Forelimb muscle (tissue), 1 donor: ENCODE results near the gene PSMC6. TPM values are rescaled to one million over a fixed set of nuclear protein-coding genes. Genes with fewer than 3 reads are reported as not detected.
A peak's percentile ranks its signal among the peaks of the same experiment; 100 is the strongest.
"Not testable (repeated sequence)": the region's sequence is repeated elsewhere in the genome, so short reads cannot be mapped to it uniquely, and the experiment has no call there.

Experiments used
- DNase-seq: peaks from one replicate; pipeline ENCODE4 v3.0.0-alpha.2; 2013; ENCODE audit warnings: low read depth
- polyA plus RNA-seq: library from polyadenylated mRNA; unstranded; fragments of 120-200 nt; gene quantifications from one replicate; pipeline ENCODE4 v1.2.1, GENCODE V29; 2013; ENCODE audit not compliant: insufficient read length

The PSMC6 gene
- polyA plus RNA-seq, 1 donor = 103 TPM

- no peak for DNase-seq
These were observed 16.7 kb downstream of the PSMC6 start for GRCh38 chr14:52723514-52724359.

GRCh38 chr14:52724360-52724644 is 17.3 kb downstream of the PSMC6 start:
- DNase-seq = no peak

- DNase-seq = not testable (repeated sequence)
These were observed 20.5 kb downstream of the PSMC6 start for GRCh38 chr14:52727509-52727908.

GRCh38 chr14:52729035-52729434 is 22.0 kb downstream of the PSMC6 start:
- not testable (repeated sequence) for DNase-seq

- no peak for DNase-seq
These were observed 22.6 kb downstream of the PSMC6 start for GRCh38 chr14:52729585-52729924.

- peak; percentile 79 for DNase-seq
These were observed 23.1 kb downstream of the PSMC6 start, which contains the start of gene STYX for GRCh38 chr14:52729925-52730708. TSS of gene STYX (plus strand) at chr14:52730166. CDS start at chr14:52730475, 309 bp downstream.

GRCh38 chr14:52730709-52731111 is 23.7 kb downstream of the PSMC6 start:
- no peak for DNase-seq

- no peak for DNase-seq
These were observed 26.8 kb downstream of the PSMC6 start for GRCh38 chr14:52733824-52734223.

GRCh38 chr14:52735921-52736489 is 29.0 kb downstream of the PSMC6 start:
- DNase-seq = no peak

GRCh38 chr14:52738409-52738808 is 31.4 kb downstream of the PSMC6 start:
- DNase-seq = no peak

GRCh38 chr14:52740751-52741150 is 33.8 kb downstream of the PSMC6 start:
- DNase-seq = no peak

GRCh38 chr14:52741865-52742264 is 34.9 kb downstream of the PSMC6 start:
- no peak for DNase-seq

- DNase-seq = no peak
These were observed 41.8 kb downstream of the PSMC6 start for GRCh38 chr14:52748647-52749292.

GRCh38 chr14:52755607-52756316 is 48.8 kb downstream of the PSMC6 start:
- DNase-seq = no peak

- no peak for DNase-seq
These were observed 52.1 kb downstream of the PSMC6 start for GRCh38 chr14:52759145-52759544.

- DNase-seq = not testable (repeated sequence)
These were observed 55.9 kb downstream of the PSMC6 start for GRCh38 chr14:52762923-52763322.

- no peak for DNase-seq
These were observed 60.2 kb downstream of the PSMC6 start for GRCh38 chr14:52767058-52767833.

- DNase-seq = no peak
These were observed 62.9 kb downstream of the PSMC6 start for GRCh38 chr14:52769887-52770286.

- DNase-seq = no peak
These were observed 69.8 kb downstream of the PSMC6 start for GRCh38 chr14:52776816-52777215.
